ENCODE data around the gene CNTNAP2. TPM values are rescaled to one million over a fixed set of nuclear protein-coding genes. Genes with fewer than 3 reads are reported as not detected.
"Not testable (repeated sequence)": the region's sequence is repeated elsewhere in the genome, so short reads cannot be mapped to it uniquely, and the experiment has no call there.

The CNTNAP2 gene
- total and polyA plus RNA-seq, 3 donors from 2014 or later: 4.3 to 6.1 (median 4.4) TPM

DNA sequence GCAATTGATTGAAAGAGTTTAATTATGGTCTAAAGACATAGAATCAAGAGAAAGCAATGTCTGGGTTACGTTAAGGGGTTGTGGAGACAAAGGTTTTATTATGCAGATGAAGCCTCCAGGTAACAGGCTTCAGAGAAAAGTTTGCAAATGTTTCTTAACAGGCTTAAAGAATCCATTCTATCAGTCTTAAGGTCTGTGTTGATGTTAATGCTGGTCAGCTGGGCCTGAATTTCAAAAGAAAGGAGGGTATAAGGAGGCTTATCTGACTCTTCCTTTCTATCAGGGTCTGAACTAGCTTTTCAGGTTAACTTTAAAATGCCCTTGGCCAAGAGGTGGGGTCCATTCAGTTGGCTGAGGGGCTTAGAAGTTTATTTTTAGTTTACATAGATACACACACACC, 1469.5 kb downstream of the CNTNAP2 start:
- Histone ChIP-seq H3K27me3 (no peaks in the 10 kb centered on the region), H3K36me3 (ENCODE audit: low read depth, missing control alignments) (no peaks in the 10 kb centered on the region), H3K9me3 (no peaks in the 10 kb centered on the region), H3K4me3 (no peak overlapping the region), H3K4me1 (no peaks in the 10 kb centered on the region), H3K27ac (no peak overlapping the region)
- TF ChIP-seq CTCF (IDR thresholded peaks at IDR 0.05) (no peak), POLR2A (IDR thresholded peaks at IDR 0.05) (no peak)
- WGBS, 2 donors: 66 to 100% methylated on average over 1 of the region's 1 CpG
- no peak for DNase-seq
- intact Hi-C loops (cut with DNase I; ENCODE audit: low total_unique reads): no loop called here

DNA sequence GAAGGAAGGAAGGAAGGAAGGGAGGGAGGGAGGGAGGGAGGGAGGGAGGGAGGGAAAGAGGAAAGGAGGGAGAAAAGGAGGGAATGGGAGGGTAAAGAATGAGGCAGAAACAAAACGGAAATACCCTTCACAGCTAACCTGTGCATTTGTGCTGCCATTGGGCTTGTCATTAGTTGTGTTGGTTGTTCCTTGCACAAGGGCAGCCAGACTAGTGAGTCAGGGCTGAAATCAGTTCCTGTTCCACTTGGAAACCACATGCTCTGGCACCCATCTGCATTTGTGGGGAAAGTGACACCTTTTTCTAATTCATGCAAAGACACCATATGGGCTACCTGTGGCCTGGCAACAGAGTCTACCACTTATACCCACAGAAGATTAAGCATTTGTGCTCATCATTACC, 1469.9 kb downstream of the CNTNAP2 start:
- intact Hi-C loops (cut with DNase I; ENCODE audit: low total_unique reads): no loop called here
- WGBS, 2 donors: 87 to 88% methylated on average over 1 of the region's 1 CpG
- Histone ChIP-seq H3K27ac (no peak overlapping the region), H3K9me3 (no peaks in the 10 kb centered on the region), H3K36me3 (ENCODE audit: low read depth, missing control alignments) (no peaks in the 10 kb centered on the region), H3K4me3 (no peak overlapping the region), H3K27me3 (no peaks in the 10 kb centered on the region), H3K4me1 (no peaks in the 10 kb centered on the region)
- no peak for DNase-seq
- TF ChIP-seq POLR2A (IDR thresholded peaks at IDR 0.05): no peak
- no peak for TF ChIP-seq CTCF (IDR thresholded peaks at IDR 0.05)

- H3K27me3 ChIP-seq: no peaks in the 10 kb centered on the region
- DNase-seq: no peak
- H3K4me1 ChIP-seq: no peaks in the 10 kb centered on the region
- H3K9me3 ChIP-seq: no peaks in the 10 kb centered on the region
- H3K36me3 ChIP-seq (ENCODE audit: low read depth, missing control alignments): no peaks in the 10 kb centered on the region
- H3K4me3 ChIP-seq: no peak overlapping the region
- H3K27ac ChIP-seq: no peak overlapping the region
- intact Hi-C loops (cut with DNase I; ENCODE audit: low total_unique reads): no loop called here
- 91 to 92% methylated on average over 2 of the region's 2 CpGs for WGBS, 2 donors
- TF ChIP-seq POLR2A (IDR thresholded peaks at IDR 0.05): no peak
- no peak for TF ChIP-seq CTCF (IDR thresholded peaks at IDR 0.05)
These were observed 1476.9 kb downstream of the CNTNAP2 start for GRCh38 chr7:147593271-147594057.

- H3K9me3 ChIP-seq: no peaks in the 10 kb centered on the region
- WGBS, 2 donors: 87% methylated on average over 1 of the region's 1 CpG
- DNase-seq: no peak
- intact Hi-C loops (cut with DNase I; ENCODE audit: low total_unique reads): no loop called here
- no peaks in the 10 kb centered on the region for H3K4me1 ChIP-seq
- no peaks in the 10 kb centered on the region for H3K36me3 ChIP-seq (ENCODE audit: low read depth, missing control alignments)
- TF ChIP-seq POLR2A (IDR thresholded peaks at IDR 0.05): no peak
- no peak for TF ChIP-seq CTCF (IDR thresholded peaks at IDR 0.05)
- H3K27me3 ChIP-seq: no peaks in the 10 kb centered on the region
- H3K4me3 ChIP-seq: no peak overlapping the region
- no peak overlapping the region for H3K27ac ChIP-seq
These were observed 1478.4 kb downstream of the CNTNAP2 start for GRCh38 chr7:147595042-147595441.

GRCh38 chr7:147598687-147599086, 1482.1 kb downstream of the CNTNAP2 start:
- intact Hi-C loops (cut with DNase I; ENCODE audit: low total_unique reads); H3K27ac ChIP-seq; H3K36me3 ChIP-seq (ENCODE audit: low read depth, missing control alignments); H3K4me1 ChIP-seq; H3K9me3 ChIP-seq; H3K4me3 ChIP-seq; H3K27me3 ChIP-seq; DNase-seq: not testable (repeated sequence)
- 80 to 86% methylated on average over 2 of the region's 2 CpGs for WGBS, 2 donors

Measured in testis (tissue), 3 donors.